HepG2 (cell line): ENCODE data around the gene NCF2. TPM values are rescaled to one million over a fixed set of nuclear protein-coding genes. Genes with fewer than 3 reads are reported as not detected.

Experiments used
- CBFB ChIP-seq: sonication (generic); formaldehyde crosslinking; IDR thresholded peaks from 2 replicates; pipeline ENCODE4 v1.4.0; 2020; ENCODE audit warnings: missing genetic modification reagents
- DMAP1 ChIP-seq: IDR thresholded peaks from 2 replicates; pipeline ENCODE4 v1.6.1; 2016
- FOXJ3 ChIP-seq: sonication (generic); formaldehyde crosslinking; IDR thresholded peaks from 2 replicates; pipeline ENCODE4 v1.4.0; 2020; ENCODE audit warnings: missing genetic modification reagents, mild to moderate bottlenecking, borderline replicate concordance
- KDM5B ChIP-seq: sonication (generic); formaldehyde crosslinking; IDR thresholded peaks from 2 replicates; pipeline ENCODE4 v1.4.0; 2020; ENCODE audit warnings: missing genetic modification reagents, mild to moderate bottlenecking, borderline replicate concordance
- NKX3-1 ChIP-seq: sonication (generic); formaldehyde crosslinking; IDR thresholded peaks from 2 replicates; pipeline ENCODE4 v1.5.0; 2020; ENCODE audit warnings: missing genetic modification reagents
- TAF1 ChIP-seq: sonication (generic); formaldehyde crosslinking; IDR thresholded peaks from 2 replicates; pipeline ENCODE4 v1.4.0; 2020; ENCODE audit warnings: missing genetic modification reagents
- ZNF563 ChIP-seq: sonication (generic); formaldehyde crosslinking; IDR thresholded peaks from 2 replicates; pipeline ENCODE4 v1.8.0; 2022; ENCODE audit warnings: mild to moderate bottlenecking, moderate library complexity, missing genetic modification reagents
- ZNF766 ChIP-seq: sonication (generic); formaldehyde crosslinking; IDR thresholded peaks from 2 replicates; pipeline ENCODE4 v1.5.0; 2020; ENCODE audit warnings: missing genetic modification reagents, borderline replicate concordance
- polyA plus RNA-seq, 8 experiments: library from polyadenylated mRNA; depleted of rRNA in 3 of 8; stranded (reverse) in 7 of 8; unstranded in 1 of 8; fragments of >200 nt; fragmentation: Illumina TruSeq in 4 of 8; extraction: Trizol in 4 of 8; gene quantifications; 2 replicates each; pipeline versions ENCODE4 v1.2.1 to v1.2.3, GENCODE V29; 2011 to 2016; ENCODE audit warnings: low read depth in 4 of 8, missing spikeins in 1 of 8, mixed read lengths in 1 of 8; ENCODE audit not compliant: insufficient read depth in 1 of 8
- total RNA-seq, 5 experiments: library from RNA; depleted of rRNA; stranded (reverse); fragments of >200 nt; fragmentation: Illumina TruSeq; extraction: Trizol; gene quantifications; 2 replicates each; pipeline ENCODE4 v1.2.3, GENCODE V29; 2016; ENCODE audit warnings: low read depth in 1 of 5
- TF ChIP-seq, protein P1 (sequence below): sonication (generic); formaldehyde crosslinking; IDR thresholded peaks from one replicate; pipeline ENCODE4 v1.5.1; 2020; ENCODE audit warnings: mild to moderate bottlenecking, missing genetic modification reagents; ENCODE audit errors: not compliant biosample characterization
- TF ChIP-seq, protein P2 (sequence below): sonication (generic); formaldehyde crosslinking; IDR thresholded peaks from 2 replicates; pipeline ENCODE4 v1.5.0; 2020; ENCODE audit warnings: missing genetic modification reagents
- TF ChIP-seq, protein P3 (sequence below): fragments of 450-650 bp; IDR thresholded peaks from 2 replicates; pipeline ENCODE4 v1.6.1; 2017
- TF ChIP-seq, protein P4 (sequence below): sonication (generic); formaldehyde crosslinking; IDR thresholded peaks from 2 replicates; pipeline ENCODE4 v1.4.0; 2020; ENCODE audit warnings: missing genetic modification reagents, borderline replicate concordance

NCF2 gene
- total and polyA plus RNA-seq, 2 of the 13 experiments (the other 11 are each of a cell fraction or from before 2014, with no cell fraction given) = 0.18 to 0.46 TPM

DNA sequence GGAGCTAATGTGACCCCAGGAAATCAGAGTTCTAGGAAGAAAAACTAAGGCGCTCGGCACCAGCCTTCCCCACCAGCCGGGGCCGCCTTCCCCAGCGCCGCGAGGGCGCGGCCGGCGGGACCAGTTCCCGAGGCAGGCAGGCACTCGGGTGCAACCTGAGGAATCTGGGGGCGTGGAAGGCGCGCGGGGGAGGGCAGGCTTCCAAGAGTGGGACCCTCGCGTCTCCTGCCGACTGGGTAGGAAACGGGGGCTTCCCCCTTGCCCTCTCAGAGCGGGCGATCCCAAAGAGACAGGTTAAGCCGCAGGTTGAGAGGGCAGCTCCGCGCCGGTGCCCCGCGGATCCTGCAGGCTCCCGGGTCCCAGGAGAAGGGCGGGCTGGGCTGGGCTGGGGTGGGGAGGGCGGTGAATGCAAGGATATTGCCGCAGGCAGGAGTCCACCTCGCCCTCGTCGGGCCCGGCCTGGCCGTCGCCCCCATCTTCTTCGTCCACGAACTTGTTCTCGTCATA, 44.9 kb upstream of the NCF2 start (continued):
- TF ChIP-seq, protein P1, sequence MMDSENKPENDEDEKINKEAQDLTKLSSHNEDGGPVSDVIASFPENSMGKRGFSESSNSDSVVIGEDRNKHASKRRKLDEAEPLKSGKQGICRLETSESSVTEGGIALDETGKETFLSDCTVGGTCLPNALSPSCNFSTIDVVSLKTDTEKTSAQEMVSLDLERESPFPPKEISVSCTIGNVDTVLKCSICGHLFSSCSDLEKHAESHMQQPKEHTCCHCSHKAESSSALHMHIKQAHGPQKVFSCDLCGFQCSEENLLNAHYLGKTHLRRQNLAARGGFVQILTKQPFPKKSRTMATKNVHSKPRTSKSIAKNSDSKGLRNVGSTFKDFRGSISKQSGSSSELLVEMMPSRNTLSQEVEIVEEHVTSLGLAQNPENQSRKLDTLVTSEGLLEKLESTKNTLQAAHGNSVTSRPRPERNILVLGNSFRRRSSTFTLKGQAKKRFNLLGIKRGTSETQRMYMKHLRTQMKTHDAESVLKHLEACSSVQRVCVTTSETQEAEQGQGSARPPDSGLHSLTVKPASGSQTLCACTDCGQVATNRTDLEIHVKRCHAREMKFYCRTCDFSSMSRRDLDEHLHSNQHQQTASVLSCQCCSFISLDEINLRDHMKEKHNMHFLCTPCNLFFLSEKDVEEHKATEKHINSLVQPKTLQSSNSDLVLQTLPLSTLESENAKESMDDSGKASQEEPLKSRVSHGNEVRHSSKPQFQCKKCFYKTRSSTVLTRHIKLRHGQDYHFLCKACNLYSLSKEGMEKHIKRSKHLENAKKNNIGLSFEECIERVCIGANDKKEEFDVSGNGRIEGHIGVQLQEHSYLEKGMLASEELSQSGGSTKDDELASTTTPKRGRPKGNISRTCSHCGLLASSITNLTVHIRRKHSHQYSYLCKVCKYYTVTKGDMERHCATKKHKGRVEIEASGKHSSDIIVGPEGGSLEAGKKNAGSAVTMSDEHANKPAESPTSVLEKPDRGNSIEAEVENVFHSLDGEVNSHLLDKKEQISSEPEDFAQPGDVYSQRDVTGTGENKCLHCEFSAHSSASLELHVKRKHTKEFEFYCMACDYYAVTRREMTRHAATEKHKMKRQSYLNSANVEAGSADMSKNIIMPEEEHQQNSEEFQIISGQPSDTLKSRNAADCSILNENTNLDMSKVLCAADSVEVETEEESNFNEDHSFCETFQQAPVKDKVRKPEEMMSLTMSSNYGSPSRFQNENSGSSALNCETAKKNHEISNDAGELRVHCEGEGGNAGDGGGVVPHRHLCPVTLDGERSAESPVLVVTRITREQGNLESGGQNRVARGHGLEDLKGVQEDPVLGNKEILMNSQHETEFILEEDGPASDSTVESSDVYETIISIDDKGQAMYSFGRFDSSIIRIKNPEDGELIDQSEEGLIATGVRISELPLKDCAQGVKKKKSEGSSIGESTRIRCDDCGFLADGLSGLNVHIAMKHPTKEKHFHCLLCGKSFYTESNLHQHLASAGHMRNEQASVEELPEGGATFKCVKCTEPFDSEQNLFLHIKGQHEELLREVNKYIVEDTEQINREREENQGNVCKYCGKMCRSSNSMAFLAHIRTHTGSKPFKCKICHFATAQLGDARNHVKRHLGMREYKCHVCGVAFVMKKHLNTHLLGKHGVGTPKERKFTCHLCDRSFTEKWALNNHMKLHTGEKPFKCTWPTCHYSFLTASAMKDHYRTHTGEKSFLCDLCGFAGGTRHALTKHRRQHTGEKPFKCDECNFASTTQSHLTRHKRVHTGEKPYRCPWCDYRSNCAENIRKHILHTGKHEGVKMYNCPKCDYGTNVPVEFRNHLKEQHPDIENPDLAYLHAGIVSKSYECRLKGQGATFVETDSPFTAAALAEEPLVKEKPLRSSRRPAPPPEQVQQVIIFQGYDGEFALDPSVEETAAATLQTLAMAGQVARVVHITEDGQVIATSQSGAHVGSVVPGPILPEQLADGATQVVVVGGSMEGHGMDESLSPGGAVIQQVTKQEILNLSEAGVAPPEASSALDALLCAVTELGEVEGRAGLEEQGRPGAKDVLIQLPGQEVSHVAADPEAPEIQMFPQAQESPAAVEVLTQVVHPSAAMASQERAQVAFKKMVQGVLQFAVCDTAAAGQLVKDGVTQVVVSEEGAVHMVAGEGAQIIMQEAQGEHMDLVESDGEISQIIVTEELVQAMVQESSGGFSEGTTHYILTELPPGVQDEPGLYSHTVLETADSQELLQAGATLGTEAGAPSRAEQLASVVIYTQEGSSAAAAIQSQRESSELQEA (CRISPR knock-in tag) = peak; percentile 58
- TF ChIP-seq, protein P2, sequence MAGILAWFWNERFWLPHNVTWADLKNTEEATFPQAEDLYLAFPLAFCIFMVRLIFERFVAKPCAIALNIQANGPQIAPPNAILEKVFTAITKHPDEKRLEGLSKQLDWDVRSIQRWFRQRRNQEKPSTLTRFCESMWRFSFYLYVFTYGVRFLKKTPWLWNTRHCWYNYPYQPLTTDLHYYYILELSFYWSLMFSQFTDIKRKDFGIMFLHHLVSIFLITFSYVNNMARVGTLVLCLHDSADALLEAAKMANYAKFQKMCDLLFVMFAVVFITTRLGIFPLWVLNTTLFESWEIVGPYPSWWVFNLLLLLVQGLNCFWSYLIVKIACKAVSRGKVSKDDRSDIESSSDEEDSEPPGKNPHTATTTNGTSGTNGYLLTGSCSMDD = 0 out of 2 replicates have a peak, but pooled peaks have one; percentile 17
- TF ChIP-seq, protein P3, sequence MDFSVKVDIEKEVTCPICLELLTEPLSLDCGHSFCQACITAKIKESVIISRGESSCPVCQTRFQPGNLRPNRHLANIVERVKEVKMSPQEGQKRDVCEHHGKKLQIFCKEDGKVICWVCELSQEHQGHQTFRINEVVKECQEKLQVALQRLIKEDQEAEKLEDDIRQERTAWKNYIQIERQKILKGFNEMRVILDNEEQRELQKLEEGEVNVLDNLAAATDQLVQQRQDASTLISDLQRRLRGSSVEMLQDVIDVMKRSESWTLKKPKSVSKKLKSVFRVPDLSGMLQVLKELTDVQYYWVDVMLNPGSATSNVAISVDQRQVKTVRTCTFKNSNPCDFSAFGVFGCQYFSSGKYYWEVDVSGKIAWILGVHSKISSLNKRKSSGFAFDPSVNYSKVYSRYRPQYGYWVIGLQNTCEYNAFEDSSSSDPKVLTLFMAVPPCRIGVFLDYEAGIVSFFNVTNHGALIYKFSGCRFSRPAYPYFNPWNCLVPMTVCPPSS = no peak
- TF ChIP-seq DMAP1 (CRISPR knock-in tag) = peak; percentile 32; the same call in 1 of the 2 replicates
- TF ChIP-seq, protein P4, sequence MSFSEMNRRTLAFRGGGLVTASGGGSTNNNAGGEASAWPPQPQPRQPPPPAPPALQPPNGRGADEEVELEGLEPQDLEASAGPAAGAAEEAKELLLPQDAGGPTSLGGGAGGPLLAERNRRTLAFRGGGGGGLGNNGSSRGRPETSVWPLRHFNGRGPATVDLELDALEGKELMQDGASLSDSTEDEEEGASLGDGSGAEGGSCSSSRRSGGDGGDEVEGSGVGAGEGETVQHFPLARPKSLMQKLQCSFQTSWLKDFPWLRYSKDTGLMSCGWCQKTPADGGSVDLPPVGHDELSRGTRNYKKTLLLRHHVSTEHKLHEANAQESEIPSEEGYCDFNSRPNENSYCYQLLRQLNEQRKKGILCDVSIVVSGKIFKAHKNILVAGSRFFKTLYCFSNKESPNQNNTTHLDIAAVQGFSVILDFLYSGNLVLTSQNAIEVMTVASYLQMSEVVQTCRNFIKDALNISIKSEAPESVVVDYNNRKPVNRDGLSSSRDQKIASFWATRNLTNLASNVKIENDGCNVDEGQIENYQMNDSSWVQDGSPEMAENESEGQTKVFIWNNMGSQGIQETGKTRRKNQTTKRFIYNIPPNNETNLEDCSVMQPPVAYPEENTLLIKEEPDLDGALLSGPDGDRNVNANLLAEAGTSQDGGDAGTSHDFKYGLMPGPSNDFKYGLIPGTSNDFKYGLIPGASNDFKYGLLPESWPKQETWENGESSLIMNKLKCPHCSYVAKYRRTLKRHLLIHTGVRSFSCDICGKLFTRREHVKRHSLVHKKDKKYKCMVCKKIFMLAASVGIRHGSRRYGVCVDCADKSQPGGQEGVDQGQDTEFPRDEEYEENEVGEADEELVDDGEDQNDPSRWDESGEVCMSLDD = no peak
- TF ChIP-seq ZNF766 (CRISPR knock-in tag) = no peak
- TF ChIP-seq FOXJ3 = no peak
- TF ChIP-seq KDM5B (CRISPR knock-in tag) = 0 out of 2 replicates have a peak, but pooled peaks have one; percentile 11
- TF ChIP-seq NKX3-1 = 0 out of 2 replicates have a peak, but pooled peaks have one; percentile 75
- TF ChIP-seq CBFB (CRISPR knock-in tag) = 0 out of 2 replicates have a peak, but pooled peaks have one; percentile 1
- TF ChIP-seq ZNF563 = peak; percentile 52; the same call in 1 of the 2 replicates
- no peak for TF ChIP-seq TAF1 (CRISPR knock-in tag)
